ENCODE measurements around the gene CD244.

Gene CD244

DNA sequence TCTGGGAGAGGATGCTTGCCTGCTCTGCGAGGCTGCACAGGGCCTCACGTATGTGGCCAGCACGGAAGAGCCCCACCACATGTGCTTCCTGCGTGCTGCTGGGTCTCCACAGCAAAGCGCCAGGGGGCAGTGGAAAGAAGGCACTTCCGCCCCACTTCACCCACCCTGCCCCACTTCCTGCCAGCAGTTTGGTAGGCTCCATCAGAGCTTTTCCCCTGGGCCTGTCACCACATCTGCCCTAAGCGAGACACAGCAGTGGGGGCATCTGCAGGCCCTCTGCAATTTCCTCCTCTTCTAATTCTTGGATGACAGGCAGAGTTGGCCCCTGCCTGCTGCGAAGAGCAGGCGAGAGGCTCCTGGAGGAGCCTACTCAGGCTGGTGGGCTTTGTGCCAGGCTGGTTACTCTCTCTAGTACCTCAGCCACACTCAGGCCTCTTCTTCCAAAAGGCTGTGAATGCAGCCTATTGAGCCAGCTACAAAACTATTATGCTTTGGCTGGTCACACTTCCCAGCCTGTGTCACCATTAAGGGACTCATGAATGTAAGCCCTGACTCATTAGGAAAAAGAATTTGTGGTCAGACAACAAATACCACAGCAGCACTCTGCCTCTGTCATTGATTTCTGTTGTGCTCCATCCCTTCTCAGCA is 25.0 kb downstream of the CD244 start:
- TF ChIP-seq, protein P1, sequence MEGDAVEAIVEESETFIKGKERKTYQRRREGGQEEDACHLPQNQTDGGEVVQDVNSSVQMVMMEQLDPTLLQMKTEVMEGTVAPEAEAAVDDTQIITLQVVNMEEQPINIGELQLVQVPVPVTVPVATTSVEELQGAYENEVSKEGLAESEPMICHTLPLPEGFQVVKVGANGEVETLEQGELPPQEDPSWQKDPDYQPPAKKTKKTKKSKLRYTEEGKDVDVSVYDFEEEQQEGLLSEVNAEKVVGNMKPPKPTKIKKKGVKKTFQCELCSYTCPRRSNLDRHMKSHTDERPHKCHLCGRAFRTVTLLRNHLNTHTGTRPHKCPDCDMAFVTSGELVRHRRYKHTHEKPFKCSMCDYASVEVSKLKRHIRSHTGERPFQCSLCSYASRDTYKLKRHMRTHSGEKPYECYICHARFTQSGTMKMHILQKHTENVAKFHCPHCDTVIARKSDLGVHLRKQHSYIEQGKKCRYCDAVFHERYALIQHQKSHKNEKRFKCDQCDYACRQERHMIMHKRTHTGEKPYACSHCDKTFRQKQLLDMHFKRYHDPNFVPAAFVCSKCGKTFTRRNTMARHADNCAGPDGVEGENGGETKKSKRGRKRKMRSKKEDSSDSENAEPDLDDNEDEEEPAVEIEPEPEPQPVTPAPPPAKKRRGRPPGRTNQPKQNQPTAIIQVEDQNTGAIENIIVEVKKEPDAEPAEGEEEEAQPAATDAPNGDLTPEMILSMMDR (IDR thresholded peaks at IDR 0.05; ENCODE audit: low read depth, low read length): no peak
- H3K4me3 ChIP-seq (replicated peaks in 1 of 2; ENCODE audit: low read depth in 2 of 2, low read length in 2 of 2): no peak overlapping the region
- peak in 1 of 2 donors; percentile 8 for DNase-seq (ENCODE audit: low read depth in 2 of 2)

DNA sequence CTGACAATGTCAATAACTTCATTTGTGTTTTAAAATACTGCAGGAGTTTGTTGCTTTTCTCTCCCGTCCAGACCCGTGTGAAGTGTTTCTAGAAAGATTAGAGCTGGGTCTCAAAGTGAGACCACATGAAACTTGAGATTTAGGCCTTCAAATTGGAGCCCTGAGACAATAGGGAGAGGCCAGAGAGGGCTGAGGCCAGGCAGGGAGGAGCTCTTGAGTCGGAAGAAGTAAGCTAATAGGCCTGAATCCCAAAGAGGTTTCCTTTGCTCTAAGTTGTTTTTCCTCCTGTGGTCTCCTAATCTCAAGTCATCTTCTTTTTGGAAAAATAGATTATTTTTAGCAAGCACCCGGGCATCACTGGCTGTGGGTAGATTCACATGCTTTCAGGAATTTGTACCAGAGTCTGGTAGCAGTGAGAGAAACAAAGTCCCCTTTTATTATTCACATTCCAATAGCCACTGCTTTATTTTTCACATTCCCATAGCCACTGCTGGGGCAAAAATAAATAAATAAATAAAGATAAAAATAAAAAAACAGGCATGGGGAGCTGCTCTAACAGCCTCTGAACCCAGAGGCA is 25.6 kb downstream of the CD244 start:
- no peak overlapping the region for H3K4me3 ChIP-seq (replicated peaks in 1 of 2; ENCODE audit: low read depth in 2 of 2, low read length in 2 of 2)
- TF ChIP-seq, protein P1 (IDR thresholded peaks at IDR 0.05; ENCODE audit: low read depth, low read length): no peak
- peak in 1 of 2 donors; percentile 66 for DNase-seq (ENCODE audit: low read depth in 2 of 2)

DNA sequence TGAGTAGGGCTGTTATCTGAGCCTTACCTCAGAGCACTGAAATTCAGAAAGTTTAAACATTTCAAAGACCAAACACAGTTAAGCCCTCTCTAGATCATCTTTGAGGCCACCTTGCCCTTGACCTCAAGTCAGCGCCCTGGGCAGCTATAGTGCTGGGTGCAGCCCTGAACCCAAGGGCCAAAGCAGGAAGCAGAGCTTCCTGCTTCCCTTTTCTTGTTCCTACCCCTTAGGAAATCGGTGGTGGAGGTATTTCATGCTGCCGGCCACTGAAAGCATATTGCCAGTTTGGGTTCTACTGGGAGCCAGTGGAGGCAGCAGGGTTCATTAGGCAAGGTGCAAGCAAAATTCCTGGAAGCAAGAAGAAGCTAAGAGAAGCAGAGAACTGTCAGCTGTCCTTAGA is 26.1 kb downstream of the CD244 start:
- TF ChIP-seq, protein P1 (IDR thresholded peaks at IDR 0.05; ENCODE audit: low read depth, low read length): no peak
- H3K4me3 ChIP-seq (replicated peaks in 1 of 2; ENCODE audit: low read depth in 2 of 2, low read length in 2 of 2): no peak overlapping the region
- DNase-seq (ENCODE audit: low read depth in 2 of 2): no peak

DNA sequence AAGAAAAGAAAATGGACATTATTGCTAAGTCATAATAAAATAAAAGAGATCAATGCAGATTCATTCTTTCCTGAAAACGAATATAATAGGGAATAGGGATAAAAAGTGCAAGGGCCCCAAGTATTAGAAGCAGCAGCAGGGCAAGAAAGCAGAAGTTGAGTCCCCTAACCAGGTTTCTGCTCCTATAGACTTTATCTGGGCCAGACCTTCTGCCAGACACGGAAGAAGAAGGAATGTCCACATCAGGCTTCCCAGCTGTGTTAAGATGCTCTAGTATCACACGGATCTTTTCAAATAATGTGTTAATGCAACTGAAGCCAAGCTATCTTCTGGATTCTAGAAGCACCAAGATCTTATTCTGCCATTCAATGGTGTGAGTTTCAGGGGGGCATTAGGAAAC is 26.9 kb downstream of the CD244 start:
- no peak for DNase-seq (ENCODE audit: low read depth in 2 of 2)
- H3K4me3 ChIP-seq (replicated peaks in 1 of 2; ENCODE audit: low read depth in 2 of 2, low read length in 2 of 2): no peak overlapping the region
- TF ChIP-seq, protein P1 (IDR thresholded peaks at IDR 0.05; ENCODE audit: low read depth, low read length): no peak

DNA sequence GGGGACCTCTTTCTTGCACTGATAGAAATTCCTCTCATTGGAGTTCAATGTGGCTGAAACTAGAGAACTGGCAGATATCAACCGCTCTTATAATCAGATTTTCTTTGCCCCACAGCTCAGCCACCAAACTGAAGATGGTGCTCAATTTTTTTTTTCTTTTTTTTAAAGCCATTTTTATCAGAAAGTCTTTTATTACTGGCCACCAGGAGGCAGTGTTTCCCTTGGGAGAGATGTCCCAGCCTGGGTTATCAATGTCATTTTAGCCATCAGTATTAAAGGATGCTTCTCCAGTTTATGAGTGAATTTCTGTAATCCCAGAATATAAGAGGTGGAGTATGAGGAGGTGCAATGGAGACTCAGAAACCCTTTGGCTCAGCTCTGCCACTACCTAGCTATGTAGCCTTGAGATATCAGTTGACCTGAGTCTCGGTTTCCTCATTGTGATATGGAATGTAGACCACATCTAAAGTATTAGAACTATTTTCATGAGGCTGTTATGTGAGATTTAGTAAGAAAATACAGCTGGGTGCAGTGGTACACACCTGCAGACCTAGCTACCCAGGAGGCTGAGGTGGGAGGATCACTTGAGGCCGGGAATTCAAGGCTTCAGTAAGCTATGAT is 27.6 kb downstream of the CD244 start:
- H3K4me3 ChIP-seq (replicated peaks in 1 of 2; ENCODE audit: low read depth in 2 of 2, low read length in 2 of 2): no peak overlapping the region
- DNase-seq (ENCODE audit: low read depth in 2 of 2): peak; percentile 12 to 54
- TF ChIP-seq, protein P1 (IDR thresholded peaks at IDR 0.05; ENCODE audit: low read depth, low read length): peak; percentile 25

DNA sequence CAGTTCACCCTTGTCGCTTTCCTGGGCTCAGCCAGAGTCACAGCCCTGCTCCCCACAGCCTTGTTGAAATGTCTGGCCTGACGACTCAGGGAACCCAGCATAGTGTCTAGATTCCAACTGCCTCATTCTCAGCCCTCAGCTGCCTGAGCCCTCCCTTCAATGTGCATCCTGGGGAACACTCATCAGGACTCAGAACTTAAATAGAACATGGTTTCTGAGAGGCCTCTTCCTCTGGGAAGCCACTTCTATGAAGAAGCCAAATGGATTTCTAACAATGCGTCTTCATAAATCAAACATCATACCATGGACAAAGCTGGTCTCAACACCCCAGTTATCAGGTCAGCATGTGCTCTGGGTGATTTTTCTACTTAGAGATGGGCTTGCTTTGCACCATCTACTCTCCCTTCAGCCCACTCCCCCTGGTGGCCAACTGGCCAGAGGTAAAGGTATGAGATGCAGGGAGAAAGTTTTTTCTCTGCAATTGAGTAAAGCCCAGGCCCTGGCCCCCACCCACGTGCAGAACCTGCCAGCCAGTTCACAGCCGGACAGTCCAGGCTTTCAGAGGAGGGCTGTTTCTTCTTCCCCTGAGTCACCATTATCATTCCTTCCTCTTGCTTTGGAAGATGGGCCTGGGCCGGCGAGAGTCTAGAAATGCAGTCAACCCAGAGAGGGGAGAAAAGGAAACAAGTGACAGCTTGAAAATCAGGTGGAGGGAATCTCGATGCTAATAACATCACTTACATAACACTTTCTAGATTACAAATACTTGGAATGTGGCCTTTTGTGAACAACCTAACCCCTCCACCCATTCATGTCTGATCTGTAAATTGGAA is 32.1 kb downstream of the CD244 start:
- TF ChIP-seq, protein P1 (IDR thresholded peaks at IDR 0.05; ENCODE audit: low read depth, low read length): peak; percentile 45
- H3K4me3 ChIP-seq (replicated peaks in 1 of 2; ENCODE audit: low read depth in 2 of 2, low read length in 2 of 2): no peak overlapping the region
- DNase-seq (ENCODE audit: low read depth in 2 of 2): peak; percentile 21 to 39

Data from cardiac fibroblast (primary cell).